HG03039 (cell line): Measurements from ENCODE around the gene LYPD4.

ENCODE experiments used
- ATAC-seq: cut with Tn5 transposase; IDR thresholded peaks from one replicate; pipeline ENCODE4 v1.9.1; 2021; ENCODE audit warnings: mild to moderate bottlenecking, moderate library complexity; ENCODE audit not compliant: unreplicated experiment

LYPD4 gene

DNA sequence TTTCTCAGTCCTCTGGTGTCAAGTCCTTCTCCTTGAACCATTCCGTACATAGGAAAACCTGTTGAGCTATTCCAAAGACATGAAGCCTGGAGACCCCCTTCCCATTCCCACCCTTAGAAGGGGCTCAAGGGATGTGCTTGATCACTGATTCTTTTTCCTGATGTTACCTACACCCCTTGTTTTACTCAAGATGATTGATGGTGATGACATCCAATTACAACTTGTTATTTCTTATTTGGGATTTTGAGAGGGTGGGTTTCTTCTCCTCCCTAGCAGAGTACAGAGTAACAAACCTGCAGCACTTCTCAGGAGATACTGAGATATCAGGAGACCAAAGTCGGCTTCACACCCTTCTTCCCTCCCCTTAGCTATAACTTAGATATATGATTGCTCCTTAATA is 8.9 kb upstream of the LYPD4 start:
- ATAC-seq: no peak

DNA sequence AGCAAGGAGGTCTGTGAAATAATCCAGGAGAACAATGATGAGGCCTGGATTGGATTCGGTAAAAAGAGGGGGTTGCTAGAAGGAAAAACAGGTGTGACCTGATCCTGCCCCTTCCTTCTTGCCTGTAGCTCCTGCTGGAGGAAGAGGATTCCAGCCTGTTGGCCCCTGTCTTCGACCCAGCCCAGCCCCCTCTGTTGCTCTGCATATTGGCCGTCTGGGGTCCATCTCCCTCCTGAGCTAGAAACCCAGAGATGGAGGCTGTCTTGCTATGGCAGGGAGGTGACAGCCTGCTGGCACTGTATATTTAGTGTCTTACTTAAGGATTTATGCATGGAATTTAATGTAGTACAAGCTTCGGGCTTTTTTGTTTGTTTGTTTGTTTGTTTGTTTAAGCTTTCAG is 7.0 kb upstream of the LYPD4 start:
- ATAC-seq: no peak

DNA sequence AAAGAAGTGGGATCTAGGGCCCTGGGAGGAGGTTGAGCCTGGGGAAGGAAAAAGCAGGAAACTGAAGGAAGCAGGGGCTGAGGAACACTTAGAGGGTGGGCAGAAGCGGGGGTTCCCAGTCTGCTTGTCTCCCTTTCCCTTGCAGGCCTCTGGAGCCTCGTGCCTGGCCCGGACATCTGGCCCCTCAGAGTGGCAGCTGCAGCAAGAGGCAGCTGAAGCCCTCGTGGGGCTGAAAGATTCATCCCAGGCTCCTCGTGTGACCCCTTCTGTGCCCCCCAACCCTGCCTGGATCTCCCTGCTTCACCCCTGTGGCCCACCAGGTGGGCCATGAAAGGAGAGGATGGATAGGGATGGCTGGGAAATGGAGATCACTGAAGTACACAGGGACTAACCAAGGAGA is 5.9 kb upstream of the LYPD4 start:
- no peak for ATAC-seq

DNA sequence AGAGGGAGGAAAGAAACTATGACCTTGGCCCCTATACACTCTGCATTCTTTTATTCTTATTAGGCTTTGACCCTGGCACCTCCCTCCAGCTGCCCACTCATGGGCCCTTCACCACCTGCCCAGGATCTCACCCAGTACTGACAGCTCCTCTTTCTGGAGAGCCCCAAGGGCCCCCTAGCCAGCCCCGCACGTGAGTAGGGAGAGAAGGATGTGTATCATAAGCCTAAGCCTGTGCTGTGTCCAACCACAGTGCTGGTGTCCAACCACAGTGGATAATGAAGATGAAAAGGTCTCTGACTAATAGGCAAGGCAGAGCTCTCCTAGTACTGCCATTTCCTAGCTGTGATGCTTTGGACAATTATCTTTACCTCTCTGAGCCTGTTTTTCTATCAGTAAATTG is 4.6 kb upstream of the LYPD4 start:
- ATAC-seq: no peak

DNA sequence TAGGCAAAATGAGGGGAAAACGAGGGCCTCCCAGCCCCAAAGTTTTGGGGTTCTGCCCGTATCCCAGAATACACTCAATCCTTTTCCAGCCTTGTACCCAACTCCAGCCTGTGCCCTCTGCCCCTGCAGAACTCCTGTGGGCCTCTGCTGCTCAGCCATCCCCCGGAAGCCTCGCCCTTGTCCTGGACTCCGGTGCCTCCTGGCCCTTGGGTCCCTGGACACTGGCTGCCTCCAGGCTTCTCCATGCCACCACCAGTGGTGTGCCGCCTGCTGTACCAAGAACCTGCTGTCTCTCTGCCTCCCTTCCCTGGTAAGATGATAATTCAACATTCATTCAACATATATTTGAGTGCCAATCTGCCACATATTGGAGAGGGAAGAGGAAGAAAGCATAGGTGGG is 4.2 kb upstream of the LYPD4 start:
- no peak for ATAC-seq

DNA sequence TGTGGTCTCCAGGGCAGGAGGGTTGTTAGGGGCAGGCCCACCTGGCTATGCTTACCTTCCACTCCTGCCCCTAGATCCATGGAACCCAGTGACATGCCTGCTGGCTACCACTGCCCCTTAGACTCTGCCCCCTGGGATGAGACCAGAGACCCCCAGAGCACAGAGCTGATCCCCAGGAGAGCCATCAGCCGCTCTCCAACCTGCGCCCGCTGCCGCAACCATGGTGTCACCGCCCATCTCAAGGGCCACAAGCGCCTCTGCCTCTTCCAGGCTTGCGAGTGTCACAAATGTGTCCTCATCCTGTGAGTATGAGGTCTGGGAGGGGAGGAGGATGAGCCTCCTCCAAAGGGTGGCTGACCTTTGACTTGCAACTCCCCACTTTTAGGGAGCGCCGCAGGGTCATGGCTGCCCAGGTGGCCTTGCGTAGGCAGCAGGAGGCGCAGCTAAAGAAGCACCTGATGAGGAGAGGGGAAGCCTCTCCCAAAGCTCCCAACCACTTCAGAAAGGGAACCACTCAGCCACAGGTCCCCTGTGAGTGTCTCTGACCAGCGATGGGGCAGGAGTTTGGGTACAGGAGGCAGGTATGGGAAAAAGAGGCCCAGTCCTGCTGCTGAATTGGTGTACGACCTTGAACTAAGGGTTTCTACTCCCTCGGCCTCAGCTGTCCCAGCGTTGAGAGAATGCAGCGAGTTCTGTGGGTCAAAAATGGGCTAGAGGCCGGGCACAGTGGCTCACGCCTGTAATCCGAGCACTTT is 3.0 kb upstream of the LYPD4 start:
- no peak for ATAC-seq

DNA sequence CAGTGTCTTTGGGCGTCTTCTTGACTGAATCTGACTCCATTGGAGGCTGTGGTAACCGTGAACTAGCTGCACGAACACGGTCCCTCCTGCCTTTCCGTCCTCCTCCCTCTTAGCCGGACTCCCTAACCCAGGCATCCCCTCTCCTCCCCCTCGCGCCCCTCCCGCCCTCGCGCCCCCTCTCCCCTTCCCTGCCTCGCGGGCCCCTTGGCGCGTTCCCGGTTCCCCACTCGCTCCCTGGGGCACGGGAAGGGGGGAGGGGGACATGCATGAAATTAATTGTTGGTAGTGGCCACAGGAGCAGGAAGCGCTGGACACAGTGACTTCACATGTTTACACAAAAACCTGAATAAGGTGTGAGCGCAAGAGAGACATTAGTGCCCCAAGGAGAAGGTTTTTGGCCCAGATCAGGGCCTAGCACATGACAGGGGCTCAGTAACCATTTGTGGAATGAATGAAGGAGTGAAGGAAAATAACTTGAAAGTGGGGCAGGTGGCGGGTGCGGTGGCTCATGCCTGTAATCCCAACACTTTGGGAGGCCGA is 638 bp upstream of the LYPD4 start:
- ATAC-seq: no peak

DNA sequence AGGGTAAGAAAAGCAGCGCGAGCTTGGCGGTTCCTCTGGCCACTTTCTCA is 343 bp upstream of the LYPD4 start, which contains the start of gene DMRTC2:
TSS of gene DMRTC2 (plus strand) at position 42 of the 50 bp plus-strand sequence. CDS start 2,387 bp downstream, outside the sequence.
- ATAC-seq: no peak

DNA sequence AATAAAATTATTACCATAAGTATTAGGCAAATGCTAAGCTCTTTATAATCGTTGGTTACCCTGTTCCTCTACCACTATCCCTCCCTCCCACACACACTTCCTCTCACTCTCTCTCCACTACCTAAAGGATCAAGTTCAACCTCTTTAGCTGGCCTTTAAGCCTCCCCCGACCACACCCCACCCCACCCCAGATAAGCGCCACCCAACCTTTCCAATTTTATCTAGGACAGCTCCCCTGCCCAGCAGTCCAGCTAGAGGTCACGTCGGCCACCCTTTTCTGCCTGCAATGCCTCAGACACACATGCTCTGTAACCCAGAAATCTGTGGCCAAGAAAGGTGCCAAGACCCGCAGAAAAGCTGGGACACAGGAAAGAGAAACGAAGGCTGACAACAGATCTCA is 1.1 kb downstream of the LYPD4 start:
- ATAC-seq: no peak

DNA sequence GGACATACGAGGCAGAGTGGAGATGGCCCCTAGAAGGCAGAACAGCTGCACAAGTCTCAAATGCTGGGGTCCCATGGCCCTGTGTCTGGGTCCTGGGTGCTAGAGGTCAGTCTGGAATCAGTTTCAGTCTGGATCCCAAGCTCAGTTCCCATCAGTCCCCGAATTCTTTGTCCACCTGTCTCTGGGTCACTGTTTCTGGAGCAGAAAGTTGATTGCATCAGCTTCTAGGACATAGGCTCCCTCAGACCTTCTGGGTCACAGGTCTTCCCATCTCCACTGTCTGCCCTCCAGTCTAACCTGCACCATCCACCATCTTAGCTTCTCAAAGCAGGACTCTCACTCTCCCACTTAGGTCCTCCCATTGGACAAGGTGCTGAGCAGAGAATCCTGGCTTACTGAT is 5.3 kb downstream of the LYPD4 start:
- no peak for ATAC-seq

DNA sequence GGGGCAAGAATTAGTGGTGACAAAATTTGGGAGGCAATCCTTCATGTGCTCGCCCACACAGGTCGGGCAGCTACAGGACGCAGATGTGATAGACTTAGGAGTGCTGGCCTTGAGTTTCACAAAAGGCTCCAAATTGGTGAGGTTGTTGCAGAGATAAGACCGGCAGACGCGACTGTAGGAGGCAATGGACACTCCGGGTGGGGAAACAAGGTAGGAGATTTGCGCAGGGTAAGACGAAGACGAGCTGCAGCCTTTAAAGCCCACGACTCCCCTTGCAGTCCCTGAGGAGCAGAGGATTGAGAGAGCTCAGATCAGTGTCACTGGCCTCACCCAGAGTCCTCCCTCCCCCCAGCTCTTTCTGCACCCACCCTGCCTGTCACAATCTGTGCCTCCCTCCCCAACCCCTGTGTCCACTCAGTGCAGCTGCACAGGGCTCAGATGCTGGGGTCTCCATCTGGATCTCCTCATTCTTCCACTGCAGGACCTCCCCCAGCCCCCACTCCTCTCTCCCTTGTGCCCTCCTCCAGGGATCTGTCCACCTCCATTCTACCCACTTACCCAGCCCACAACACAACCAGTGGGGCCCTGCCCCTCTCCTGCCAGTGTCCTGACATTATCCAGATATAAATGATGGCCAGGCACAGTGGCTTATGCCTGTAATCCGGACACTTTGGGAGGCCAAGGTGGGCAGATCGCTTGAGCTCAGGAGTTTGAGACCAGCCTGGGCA is 6.3 kb downstream of the LYPD4 start:
- no peak for ATAC-seq

DNA sequence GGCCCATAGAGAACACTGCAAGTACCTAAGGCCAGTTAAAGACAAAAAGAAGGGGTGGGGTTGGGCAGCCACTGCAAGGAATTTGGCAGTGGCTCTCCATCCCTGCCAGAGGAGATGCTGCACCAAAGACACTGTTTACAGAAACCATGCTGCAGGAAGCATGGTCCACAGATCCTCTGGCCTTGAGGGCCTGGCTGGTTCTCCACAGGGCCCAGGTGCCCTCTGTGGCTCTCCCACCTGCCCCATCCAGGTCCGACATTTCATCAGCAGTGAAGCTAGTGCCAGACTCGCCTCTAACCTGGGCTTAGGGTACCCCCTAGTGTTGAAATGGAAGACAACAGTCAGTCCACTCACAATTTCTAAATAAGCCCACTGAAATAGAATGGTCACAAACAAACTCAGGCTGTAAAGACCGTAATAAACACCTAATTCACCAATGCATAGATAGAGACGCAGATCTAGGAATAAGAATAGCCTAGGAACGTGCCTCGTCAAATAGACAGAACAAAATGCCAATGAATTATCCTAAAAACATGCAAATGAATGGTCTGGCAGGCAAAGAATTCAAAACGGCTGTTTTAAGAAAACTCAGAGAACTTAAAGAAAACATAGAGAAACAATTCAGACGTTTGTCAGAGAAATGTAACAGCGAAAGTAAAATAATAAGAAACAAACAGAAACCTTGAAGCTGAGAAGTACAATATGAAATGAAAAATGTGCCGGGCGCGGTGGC is 23.3 kb downstream of the LYPD4 start:
- no peak for ATAC-seq

DNA sequence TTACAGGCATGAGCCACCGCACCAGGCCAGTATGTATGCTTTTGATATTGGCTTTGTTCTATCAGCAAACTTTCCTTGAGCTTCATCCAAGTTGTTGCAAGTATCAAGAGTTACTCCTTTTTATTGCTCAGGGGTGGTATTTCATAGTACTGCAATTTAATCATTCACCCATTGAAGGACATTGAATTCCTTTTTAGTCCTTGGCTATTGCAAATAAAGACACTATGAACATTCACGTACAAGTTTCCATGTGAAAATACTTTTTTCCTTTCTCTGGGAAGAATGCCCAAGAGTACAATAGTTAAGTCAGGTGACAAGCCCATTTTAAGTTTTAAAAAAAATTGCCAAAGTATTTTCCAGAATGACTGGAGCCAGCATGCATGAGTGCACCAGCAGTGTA is 27.7 kb downstream of the LYPD4 start:
- ATAC-seq: no peak

DNA sequence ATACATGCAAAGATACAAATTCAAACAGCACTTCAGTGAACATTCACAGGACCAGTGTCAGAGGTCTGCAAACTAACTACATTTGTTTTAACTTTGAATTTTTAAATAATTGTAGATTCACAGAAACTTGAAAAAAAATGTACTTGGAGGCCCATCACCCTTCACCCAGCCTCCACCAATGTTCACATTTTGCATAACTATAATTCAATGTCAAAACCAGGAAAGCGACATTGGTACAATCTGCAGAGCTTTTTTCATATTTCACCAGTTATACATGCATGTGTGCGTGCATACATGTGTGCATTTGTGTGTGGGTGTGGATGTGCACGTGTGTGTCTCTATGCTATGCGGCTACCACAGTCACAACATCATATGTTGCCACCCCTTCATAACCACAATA is 29.2 kb downstream of the LYPD4 start:
- no peak for ATAC-seq

DNA sequence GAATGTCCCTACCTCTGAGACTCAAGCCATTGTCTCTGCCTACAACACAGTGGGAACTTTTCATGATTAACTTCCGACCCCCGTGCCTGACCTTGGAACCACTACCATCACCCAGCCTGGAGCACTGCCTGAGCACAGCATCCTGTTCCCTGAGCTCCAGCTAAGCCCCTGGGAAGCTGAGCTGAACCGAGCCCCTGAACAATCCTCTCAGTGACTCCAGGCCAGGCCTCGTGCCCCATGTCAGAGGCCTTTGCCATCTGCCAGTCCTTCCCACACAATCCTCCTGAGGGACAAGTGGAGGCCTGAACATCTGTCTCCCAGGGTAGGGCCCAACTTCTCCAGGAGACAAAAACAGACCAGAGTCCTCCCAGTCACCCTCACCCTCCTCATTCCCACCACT is 30.6 kb downstream of the LYPD4 start:
- no peak for ATAC-seq

DNA sequence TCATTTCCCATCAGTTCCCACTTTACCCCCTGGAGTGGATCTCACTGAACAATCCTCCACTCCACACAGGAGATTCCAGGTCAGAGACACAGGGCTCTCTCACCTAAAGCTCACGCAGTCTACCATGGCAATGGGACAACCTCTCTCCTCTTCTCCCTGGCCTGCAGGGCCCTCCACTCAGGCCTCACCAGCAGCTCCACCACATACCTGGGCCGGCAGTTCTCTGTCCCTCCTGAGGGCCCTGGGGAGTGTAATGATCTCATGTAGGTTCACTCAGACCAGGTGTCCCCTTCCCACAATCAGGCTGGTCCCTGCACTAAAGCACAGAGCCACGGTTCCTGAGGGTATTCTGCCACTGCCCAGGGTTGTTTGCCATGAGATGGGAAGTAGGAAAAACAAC is 32.5 kb downstream of the LYPD4 start:
- no peak for ATAC-seq

DNA sequence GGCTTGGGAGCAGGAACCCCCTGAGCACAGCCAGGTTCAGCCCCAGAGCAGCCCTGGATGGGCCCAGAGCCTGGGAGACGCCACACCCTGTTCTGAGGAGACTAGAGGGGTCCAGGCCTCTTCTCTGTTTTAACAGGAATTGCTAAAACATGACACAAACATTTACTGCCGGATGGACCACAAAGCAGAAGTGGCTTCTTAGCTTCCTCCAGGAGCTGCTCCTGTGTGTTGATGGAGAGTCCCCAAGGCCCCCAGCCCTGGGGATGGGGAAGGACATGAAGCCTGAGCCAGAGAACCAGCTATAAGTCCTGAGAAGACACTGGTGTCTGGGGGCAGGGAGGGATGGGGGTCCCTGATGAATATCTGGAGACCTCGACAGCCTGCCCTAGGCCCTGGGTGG is 33.4 kb downstream of the LYPD4 start:
- ATAC-seq: no peak

DNA sequence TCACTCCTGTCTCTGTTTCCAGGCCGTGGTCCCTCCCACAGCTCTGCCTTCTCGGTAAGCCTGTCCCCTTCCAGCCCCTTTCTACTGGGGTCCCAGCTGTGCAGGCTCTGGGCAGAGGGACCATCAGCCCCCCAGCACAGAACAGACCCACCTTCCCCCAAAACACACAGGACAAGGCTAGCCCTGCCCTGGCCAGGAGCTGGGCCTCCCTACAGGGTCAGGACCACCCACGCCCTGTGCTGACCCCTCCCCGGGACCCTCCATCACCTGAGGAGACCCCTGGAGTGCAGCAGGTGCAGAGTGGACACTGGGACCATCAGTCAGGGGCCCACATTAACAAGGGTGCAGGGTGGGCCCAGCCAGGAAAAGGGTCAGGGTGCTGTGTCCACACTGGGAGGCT is 34.2 kb downstream of the LYPD4 start:
- no peak for ATAC-seq

DNA sequence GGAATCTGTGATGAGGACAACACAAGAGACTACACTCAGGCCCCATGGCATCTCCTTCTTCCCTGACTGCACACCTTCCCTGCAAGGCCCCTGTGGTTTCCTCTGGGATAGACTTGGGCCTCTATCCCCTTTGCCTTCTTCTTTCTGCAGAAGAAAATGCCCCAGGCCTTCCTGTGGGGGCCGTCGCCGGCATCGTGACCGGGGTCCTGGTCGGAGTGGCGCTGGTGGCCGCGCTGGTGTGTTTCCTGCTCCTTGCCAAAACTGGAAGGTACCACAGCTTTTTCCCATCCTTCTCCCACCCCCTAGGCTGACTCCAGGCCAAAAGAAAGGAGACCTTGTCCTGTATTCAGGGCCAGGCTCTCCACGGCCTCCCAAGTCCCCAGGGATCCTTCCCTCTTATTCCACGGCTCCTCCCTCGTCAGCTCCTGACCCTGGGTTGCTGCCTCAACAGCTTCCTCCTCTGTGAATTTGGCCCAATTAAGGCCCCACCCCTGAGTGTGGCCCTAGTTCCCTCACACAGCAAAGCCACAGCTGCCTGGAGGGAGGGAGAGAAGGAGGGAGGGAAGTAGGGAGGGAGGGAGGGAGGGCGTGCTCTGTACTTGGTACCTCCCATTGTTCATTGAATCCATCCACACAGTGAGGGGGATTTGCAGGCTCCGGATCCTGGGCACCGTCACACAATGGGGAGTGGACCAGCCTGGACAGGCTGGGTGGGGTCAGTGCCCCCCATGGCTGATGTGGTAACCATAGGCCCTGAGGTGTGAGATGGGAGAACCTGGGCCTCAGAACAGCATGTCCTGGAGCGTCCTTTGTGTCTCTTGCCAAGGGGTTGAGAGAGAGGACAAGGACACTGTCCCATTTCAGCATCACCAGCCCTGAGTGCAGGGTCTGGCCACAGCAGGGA is 35.6 kb downstream of the LYPD4 start:
- no peak for ATAC-seq

DNA sequence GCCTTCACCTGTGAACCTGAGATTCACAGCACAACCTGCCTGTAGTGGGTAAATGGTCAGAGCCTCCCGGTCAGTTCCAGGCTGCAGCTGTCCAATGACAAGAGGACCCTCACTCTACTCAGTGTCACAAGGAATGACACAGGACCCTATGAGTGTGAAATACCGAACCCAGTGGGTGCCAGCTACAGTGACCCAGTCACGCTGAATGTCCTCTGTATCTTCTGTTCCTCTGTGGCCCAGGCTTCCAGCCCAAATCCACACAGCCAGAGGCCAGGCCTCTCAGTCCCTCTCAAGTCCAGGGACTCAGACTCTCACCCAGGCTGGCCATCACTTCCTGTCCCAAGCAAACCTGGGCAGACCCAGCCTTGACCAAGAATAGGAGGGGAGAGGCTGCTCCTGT is 37.3 kb downstream of the LYPD4 start:
- ATAC-seq: no peak

DNA sequence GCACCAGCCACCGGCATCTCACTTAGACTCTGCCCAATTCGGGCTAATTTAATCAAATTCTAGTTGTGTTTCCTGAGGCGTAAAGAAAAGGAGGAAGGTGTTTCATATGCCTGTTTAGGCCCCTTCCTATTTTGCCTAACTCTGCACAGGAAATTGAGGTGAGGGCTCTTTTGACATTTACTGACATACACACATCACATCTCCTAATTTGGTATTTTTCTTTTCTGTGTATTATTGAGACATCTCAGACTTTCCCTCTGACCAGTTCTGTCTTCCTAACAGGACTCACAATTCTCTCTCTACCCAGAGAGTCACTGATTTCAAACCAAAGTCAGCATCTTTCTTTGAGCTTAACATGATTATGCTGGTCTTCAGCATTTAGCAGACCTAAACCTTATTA is 40.1 kb downstream of the LYPD4 start:
- no peak for ATAC-seq
